ENCODE measurements around the gene ZFP36L1.

Gene ZFP36L1

DNA sequence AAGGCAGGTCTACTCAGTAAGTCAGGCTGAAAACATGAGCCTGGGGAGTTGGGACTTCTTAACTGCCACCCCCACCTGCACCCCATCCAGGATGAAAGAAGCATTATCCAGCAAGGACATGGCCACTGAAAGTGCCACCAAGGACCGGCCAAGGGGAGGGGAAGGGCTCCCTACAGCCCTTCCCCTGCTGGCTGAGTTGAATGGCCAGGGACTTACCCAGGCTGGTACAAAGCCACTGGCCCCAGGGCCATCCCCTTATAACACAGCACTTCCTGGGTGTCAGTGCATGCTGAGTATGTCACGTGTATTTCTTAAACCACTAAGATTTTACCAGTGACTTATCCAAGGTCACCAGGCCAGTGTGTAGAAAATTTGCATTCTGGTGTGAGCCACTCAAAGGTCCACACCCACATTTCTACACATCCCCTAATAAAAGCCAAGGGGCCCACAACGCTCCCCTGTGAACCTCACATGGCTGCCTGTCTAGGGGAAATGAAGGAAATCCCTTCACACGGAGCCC, 29.3 kb upstream of the ZFP36L1 start:
- H3K4me1 ChIP-seq (ENCODE audit: insufficient read depth, low read length, severe bottlenecking): peaks cover 59% of the 10 kb centered on the region
- H3K4me2 ChIP-seq (ENCODE audit: low read length): peak overlapping the region; percentile 79

DNA sequence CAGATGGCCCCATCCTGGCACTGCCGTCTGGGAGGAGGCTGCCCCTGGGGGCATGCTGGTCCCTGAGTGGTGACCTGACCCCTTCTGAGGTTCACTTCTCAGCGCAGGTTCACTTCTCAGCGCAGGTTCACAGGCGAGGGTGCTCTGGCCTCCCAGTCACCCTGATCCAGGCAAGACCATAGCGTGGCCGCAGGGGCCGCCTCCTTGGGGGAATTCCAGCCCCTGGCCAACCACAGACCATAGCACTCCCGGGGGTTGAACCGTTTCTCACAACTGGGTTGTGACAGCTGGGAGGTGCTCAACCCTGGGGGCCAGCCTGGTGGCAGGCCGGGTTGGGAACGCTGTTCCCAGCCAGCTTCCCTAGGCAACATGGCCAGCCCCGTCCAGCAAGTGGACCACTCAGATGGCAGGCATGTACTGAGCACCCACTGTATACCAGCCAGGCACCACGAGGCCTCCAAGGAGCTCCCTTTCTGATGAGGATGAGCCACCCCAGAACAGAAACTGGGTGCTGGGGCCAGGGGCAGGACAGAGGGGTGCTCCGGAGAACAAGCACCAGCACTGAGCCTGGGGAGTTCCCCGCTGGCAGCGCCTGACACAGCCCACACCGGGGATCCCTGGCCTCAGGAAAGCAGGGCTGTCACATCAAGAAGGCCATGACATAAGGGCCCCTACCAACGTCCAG, 28.3 kb upstream of the ZFP36L1 start:
- Histone ChIP-seq H3K4me3 (ENCODE audit: low read depth, low read length, poor library complexity, severe bottlenecking) (peak overlapping the region; percentile 63), H3K9ac (ENCODE audit: low read length) (peak overlapping the region; percentile 73), H3K27ac (ENCODE audit: low read depth, low read length, poor library complexity, severe bottlenecking) (peak overlapping the region; percentile 93), H3K79me2 (ENCODE audit: insufficient read depth, low read length) (no peaks in the 10 kb centered on the region), H4K20me1 (ENCODE audit: insufficient read depth, low read length) (no peaks in the 10 kb centered on the region), H3K9me2 (ENCODE audit: low read depth, low read length) (no peaks in the 10 kb centered on the region), H3K36me3 (ENCODE audit: insufficient read depth, low read length) (no peaks in the 10 kb centered on the region), H3K9me3 (ENCODE audit: low read length) (no peaks in the 10 kb centered on the region), H3K4me1 (ENCODE audit: insufficient read depth, low read length, severe bottlenecking) (peaks cover 69% of the 10 kb centered on the region), H2AFZ (ENCODE audit: low read length) (no peak overlapping the region), H3K4me2 (ENCODE audit: low read length) (peak overlapping the region; percentile 79), H3K27me3 (ENCODE audit: insufficient read depth, low read length) (no peaks in the 10 kb centered on the region), H3F3A (ENCODE audit: insufficient read depth, low read length) (no peaks in the 10 kb centered on the region)
- TF ChIP-seq EZH2 (IDR thresholded peaks at IDR 0.05; ENCODE audit: borderline replicate concordance, low read length): no peak
- TF ChIP-seq, protein P1, sequence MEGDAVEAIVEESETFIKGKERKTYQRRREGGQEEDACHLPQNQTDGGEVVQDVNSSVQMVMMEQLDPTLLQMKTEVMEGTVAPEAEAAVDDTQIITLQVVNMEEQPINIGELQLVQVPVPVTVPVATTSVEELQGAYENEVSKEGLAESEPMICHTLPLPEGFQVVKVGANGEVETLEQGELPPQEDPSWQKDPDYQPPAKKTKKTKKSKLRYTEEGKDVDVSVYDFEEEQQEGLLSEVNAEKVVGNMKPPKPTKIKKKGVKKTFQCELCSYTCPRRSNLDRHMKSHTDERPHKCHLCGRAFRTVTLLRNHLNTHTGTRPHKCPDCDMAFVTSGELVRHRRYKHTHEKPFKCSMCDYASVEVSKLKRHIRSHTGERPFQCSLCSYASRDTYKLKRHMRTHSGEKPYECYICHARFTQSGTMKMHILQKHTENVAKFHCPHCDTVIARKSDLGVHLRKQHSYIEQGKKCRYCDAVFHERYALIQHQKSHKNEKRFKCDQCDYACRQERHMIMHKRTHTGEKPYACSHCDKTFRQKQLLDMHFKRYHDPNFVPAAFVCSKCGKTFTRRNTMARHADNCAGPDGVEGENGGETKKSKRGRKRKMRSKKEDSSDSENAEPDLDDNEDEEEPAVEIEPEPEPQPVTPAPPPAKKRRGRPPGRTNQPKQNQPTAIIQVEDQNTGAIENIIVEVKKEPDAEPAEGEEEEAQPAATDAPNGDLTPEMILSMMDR (IDR thresholded peaks at IDR 0.05; ENCODE audit: low read length): no peak

More for the DNA sequence above, 29.3 kb upstream of the ZFP36L1 start:
- Histone ChIP-seq H4K20me1 (ENCODE audit: insufficient read depth, low read length) (no peaks in the 10 kb centered on the region), H3K4me3 (ENCODE audit: low read depth, low read length, poor library complexity, severe bottlenecking) (peak overlapping the region; percentile 63), H3K27ac (ENCODE audit: low read depth, low read length, poor library complexity, severe bottlenecking) (peak overlapping the region; percentile 93), H3K79me2 (ENCODE audit: insufficient read depth, low read length) (no peaks in the 10 kb centered on the region), H3K36me3 (ENCODE audit: insufficient read depth, low read length) (no peaks in the 10 kb centered on the region), H3K27me3 (ENCODE audit: insufficient read depth, low read length) (no peaks in the 10 kb centered on the region), H3K9me3 (ENCODE audit: low read length) (no peaks in the 10 kb centered on the region), H3K9me2 (ENCODE audit: low read depth, low read length) (no peaks in the 10 kb centered on the region), H3F3A (ENCODE audit: insufficient read depth, low read length) (no peaks in the 10 kb centered on the region), H3K9ac (ENCODE audit: low read length) (peak overlapping the region; percentile 73), H2AFZ (ENCODE audit: low read length) (no peak overlapping the region)
- TF ChIP-seq, protein P1 (IDR thresholded peaks at IDR 0.05; ENCODE audit: low read length): no peak
- no peak for TF ChIP-seq EZH2 (IDR thresholded peaks at IDR 0.05; ENCODE audit: borderline replicate concordance, low read length)

DNA sequence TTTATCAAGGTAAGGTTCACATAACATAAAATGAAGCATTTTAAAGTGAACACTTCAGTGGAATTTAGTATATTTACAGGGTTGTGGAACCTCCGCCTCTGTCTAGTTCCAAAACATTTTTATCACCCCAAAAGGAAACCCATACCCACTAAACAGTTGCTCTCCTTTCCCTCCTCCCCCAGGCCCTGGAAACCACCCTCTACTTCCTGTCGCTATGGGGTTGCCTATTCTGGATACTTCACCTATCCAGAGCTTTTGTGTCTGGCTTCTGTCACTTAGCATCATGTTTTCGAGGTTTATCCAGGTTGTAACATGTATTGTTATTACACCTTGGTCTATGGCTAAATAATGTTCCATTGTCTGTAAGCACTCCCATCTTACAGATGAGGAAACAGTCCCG, 27.7 kb upstream of the ZFP36L1 start:
- no peaks in the 10 kb centered on the region for H3K27me3 ChIP-seq (ENCODE audit: insufficient read depth, low read length)
- no peaks in the 10 kb centered on the region for H3K9me2 ChIP-seq (ENCODE audit: low read depth, low read length)
- H3K4me1 ChIP-seq (ENCODE audit: insufficient read depth, low read length, severe bottlenecking): peaks cover 75% of the 10 kb centered on the region
- no peak overlapping the region for H2AFZ ChIP-seq (ENCODE audit: low read length)
- peak overlapping the region; percentile 79 for H3K4me2 ChIP-seq (ENCODE audit: low read length)
- H3K4me3 ChIP-seq (ENCODE audit: low read depth, low read length, poor library complexity, severe bottlenecking): peak overlapping the region; percentile 63
- H4K20me1 ChIP-seq (ENCODE audit: insufficient read depth, low read length): no peaks in the 10 kb centered on the region
- no peaks in the 10 kb centered on the region for H3K36me3 ChIP-seq (ENCODE audit: insufficient read depth, low read length)
- H3K9ac ChIP-seq (ENCODE audit: low read length): peak overlapping the region; percentile 73; the same call in 1 of the 2 replicates
- peak overlapping the region; percentile 93 for H3K27ac ChIP-seq (ENCODE audit: low read depth, low read length, poor library complexity, severe bottlenecking)
- no peak for TF ChIP-seq EZH2 (IDR thresholded peaks at IDR 0.05; ENCODE audit: borderline replicate concordance, low read length)
- TF ChIP-seq, protein P1 (IDR thresholded peaks at IDR 0.05; ENCODE audit: low read length): no peak
- H3K9me3 ChIP-seq (ENCODE audit: low read length): no peaks in the 10 kb centered on the region
- H3K79me2 ChIP-seq (ENCODE audit: insufficient read depth, low read length): no peaks in the 10 kb centered on the region
- no peaks in the 10 kb centered on the region for H3F3A ChIP-seq (ENCODE audit: insufficient read depth, low read length)

Data from OCI-LY1 (cell line).